Measurements from ENCODE around the gene VPS9D1.
"Not testable (repeated sequence)": the region's sequence is repeated elsewhere in the genome, so short reads cannot be mapped to it uniquely, and the experiment has no call there.

The VPS9D1 gene

GRCh38 chr16:89705006-89705405 lies 15.7 kb downstream of the VPS9D1 start:
- TF ChIP-seq CTCF (IDR thresholded peaks at IDR 0.05; ENCODE audit: insufficient read depth, low read length, poor library complexity, severe bottlenecking) = no peak
- no peaks in the 10 kb centered on the region for H3K27me3 ChIP-seq (replicated peaks; ENCODE audit: control insufficient read depth, insufficient read depth, low read length)
- no peak overlapping the region for H3K4me3 ChIP-seq (replicated peaks; ENCODE audit: low read depth, low read length)
- no peaks in the 10 kb centered on the region for H3K36me3 ChIP-seq (ENCODE audit: control insufficient read depth, insufficient read depth, low read length)
- DNase-seq (ENCODE audit: extremely low read depth, insufficient read length) = no peak

GRCh38 chr16:89704281-89704680 lies 16.4 kb downstream of the VPS9D1 start:
- no peaks in the 10 kb centered on the region for H3K36me3 ChIP-seq (ENCODE audit: control insufficient read depth, insufficient read depth, low read length)
- no peak for DNase-seq (ENCODE audit: extremely low read depth, insufficient read length)
- no peak overlapping the region for H3K4me3 ChIP-seq (replicated peaks; ENCODE audit: low read depth, low read length)
- TF ChIP-seq CTCF (IDR thresholded peaks at IDR 0.05; ENCODE audit: insufficient read depth, low read length, poor library complexity, severe bottlenecking) = no peak
- no peaks in the 10 kb centered on the region for H3K27me3 ChIP-seq (replicated peaks; ENCODE audit: control insufficient read depth, insufficient read depth, low read length)

- peaks cover under 1% of the 10 kb centered on the region; the same call in 1 of the 2 replicates for H3K36me3 ChIP-seq (ENCODE audit: control insufficient read depth, insufficient read depth, low read length)
- peak; percentile 96 for DNase-seq (ENCODE audit: extremely low read depth, insufficient read length)
- peak; percentile 35 for TF ChIP-seq CTCF (IDR thresholded peaks at IDR 0.05; ENCODE audit: insufficient read depth, low read length, poor library complexity, severe bottlenecking)
- peak within 1 kb of the TSS; percentile 66 for H3K4me3 ChIP-seq (replicated peaks; ENCODE audit: low read depth, low read length)
- H3K27me3 ChIP-seq (replicated peaks; ENCODE audit: control insufficient read depth, insufficient read depth, low read length) = no peaks in the 10 kb centered on the region
Measured at GRCh38 chr16:89701425-89702406, 19.0 kb downstream of the VPS9D1 start, which contains the start of gene SPATA2L. Gene SPATA2L, minus strand, starts transcription at chr16:89701705. Its CDS starts 473 bp downstream, at chr16:89701232.

- peaks cover 1% of the 10 kb centered on the region; the same call in 1 of the 2 replicates for H3K36me3 ChIP-seq (ENCODE audit: control insufficient read depth, insufficient read depth, low read length)
- no peak for TF ChIP-seq CTCF (IDR thresholded peaks at IDR 0.05; ENCODE audit: insufficient read depth, low read length, poor library complexity, severe bottlenecking)
- H3K27me3 ChIP-seq (replicated peaks; ENCODE audit: control insufficient read depth, insufficient read depth, low read length) = no peaks in the 10 kb centered on the region
- H3K4me3 ChIP-seq (replicated peaks; ENCODE audit: low read depth, low read length) = peak overlapping the region; percentile 66
- peak; percentile 76 for DNase-seq (ENCODE audit: extremely low read depth, insufficient read length)
Measured at GRCh38 chr16:89700649-89701424, 19.9 kb downstream of the VPS9D1 start.

- TF ChIP-seq CTCF (IDR thresholded peaks at IDR 0.05; ENCODE audit: insufficient read depth, low read length, poor library complexity, severe bottlenecking) = peak; percentile 88
- DNase-seq (ENCODE audit: extremely low read depth, insufficient read length) = peak; percentile 94
- Histone ChIP-seq H3K27me3 (replicated peaks; ENCODE audit: control insufficient read depth, insufficient read depth, low read length) (no peaks in the 10 kb centered on the region), H3K4me3 (replicated peaks; ENCODE audit: low read depth, low read length) (peak overlapping the region; percentile 66), H3K36me3 (ENCODE audit: control insufficient read depth, insufficient read depth, low read length) (peaks cover 3% of the 10 kb centered on the region)
Measured at GRCh38 chr16:89700100-89700648, 20.5 kb downstream of the VPS9D1 start.

- H3K4me3 ChIP-seq (replicated peaks; ENCODE audit: low read depth, low read length); DNase-seq (ENCODE audit: extremely low read depth, insufficient read length); H3K27me3 ChIP-seq (replicated peaks; ENCODE audit: control insufficient read depth, insufficient read depth, low read length); H3K36me3 ChIP-seq (ENCODE audit: control insufficient read depth, insufficient read depth, low read length): not testable (repeated sequence)
Measured at GRCh38 chr16:89699629-89700099, 21.0 kb downstream of the VPS9D1 start.

GRCh38 chr16:89698717-89699116 lies 22.0 kb downstream of the VPS9D1 start:
- H3K4me3 ChIP-seq (replicated peaks; ENCODE audit: low read depth, low read length); DNase-seq (ENCODE audit: extremely low read depth, insufficient read length); H3K27me3 ChIP-seq (replicated peaks; ENCODE audit: control insufficient read depth, insufficient read depth, low read length); H3K36me3 ChIP-seq (ENCODE audit: control insufficient read depth, insufficient read depth, low read length): not testable (repeated sequence)

Data from GM06990 (cell line).